Ramos (cell line): Measurements from ENCODE around the gene SNRNP40.
"Not testable (repeated sequence)": the region's sequence is repeated elsewhere in the genome, so short reads cannot be mapped to it uniquely, and the experiment has no call there.

ENCODE experiments used
- in situ Hi-C: fragments of 300-500 bp; cut with MboI; formaldehyde crosslinking; loops from one replicate; pipeline ENCODE4 v1.14.3; 2022; ENCODE audit warnings: low sequenced_read_pairs; ENCODE audit not compliant: unreplicated experiment

Gene SNRNP40

GRCh38 chr1:31289021-31289420 lies 7.6 kb downstream of the SNRNP40 start:
- in situ Hi-C loops, result no loop called here

- in situ Hi-C loops, result not testable (repeated sequence)
Observed at GRCh38 chr1:31287791-31288190, 8.8 kb downstream of the SNRNP40 start.

DNA sequence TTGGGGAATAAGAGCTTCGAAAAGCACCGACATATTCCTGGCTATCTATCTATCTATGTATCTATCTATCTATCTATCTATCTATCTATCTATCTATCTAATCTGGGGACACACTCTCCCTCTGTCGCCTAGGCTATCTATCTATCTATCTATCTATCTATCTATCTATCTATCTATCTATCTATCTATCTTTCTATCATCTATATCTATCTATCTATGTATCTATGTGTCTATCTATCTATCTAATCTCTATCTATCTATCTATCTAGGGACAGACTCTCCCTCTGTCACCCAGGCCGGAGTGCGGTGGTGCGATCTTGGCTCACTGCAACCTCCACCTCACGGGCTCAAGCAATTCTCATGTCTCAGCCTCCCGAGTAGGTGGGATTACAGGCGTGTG lies 14.2 kb downstream of the SNRNP40 start:
- in situ Hi-C loops, result not testable (repeated sequence)

DNA sequence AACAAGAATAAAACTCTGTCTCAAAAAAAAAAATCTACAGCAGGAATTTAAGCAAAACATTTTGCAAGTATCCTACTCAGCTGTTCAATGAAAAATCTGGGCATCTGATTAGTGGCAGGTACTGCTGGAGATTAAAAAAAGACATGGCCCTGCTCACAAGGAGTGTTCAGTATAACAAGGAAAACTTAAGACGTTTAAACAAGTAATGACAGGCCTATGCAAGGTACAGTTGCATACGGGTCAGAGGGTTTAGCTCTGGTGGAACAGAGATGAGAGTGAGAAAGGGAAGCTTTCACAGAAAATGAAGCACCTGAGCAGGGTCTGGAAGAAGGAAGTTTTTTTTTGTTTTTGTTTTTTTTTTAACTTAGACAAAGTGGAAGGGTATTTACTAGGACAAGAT lies 23.0 kb downstream of the SNRNP40 start:
- in situ Hi-C loops, result no loop called here

DNA sequence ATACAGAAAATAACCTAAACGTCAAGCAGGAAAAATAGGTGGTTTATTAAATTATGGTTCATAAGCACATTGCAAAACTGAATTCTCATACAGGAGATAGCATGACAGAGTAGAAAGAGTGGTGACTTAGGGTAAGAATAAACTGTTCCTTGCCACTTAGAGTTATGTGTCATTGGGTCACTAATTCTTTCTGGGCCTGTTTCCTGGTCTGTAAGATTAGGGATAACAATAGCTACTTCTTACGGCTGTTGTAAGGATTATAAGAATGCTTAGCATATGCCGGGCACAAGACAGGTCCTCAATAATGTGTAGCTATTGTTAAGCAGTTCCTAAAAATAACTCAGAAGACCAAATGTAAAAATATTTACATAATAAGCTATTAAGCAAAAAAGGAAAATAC lies 24.2 kb downstream of the SNRNP40 start:
- in situ Hi-C loops, result no loop called here

DNA sequence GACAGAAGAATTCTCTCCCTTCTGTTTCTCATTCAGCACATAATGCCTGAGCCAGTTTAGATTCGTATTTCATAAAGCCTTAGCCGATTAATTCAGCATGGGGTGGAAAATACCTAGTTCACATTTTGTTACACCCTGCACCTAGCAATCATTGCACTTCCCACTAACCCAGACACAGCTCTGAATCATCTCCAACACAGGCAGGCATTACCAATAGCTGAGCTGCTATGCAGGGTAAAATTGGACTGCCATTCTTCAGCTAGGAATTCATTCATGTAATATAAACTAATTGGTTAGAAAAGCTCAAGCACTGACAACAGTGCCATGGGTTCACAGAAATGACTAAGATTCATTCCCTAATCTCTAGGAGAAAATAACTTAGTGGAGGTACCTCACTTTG lies 30.0 kb downstream of the SNRNP40 start:
- in situ Hi-C loops, result no loop called here

DNA sequence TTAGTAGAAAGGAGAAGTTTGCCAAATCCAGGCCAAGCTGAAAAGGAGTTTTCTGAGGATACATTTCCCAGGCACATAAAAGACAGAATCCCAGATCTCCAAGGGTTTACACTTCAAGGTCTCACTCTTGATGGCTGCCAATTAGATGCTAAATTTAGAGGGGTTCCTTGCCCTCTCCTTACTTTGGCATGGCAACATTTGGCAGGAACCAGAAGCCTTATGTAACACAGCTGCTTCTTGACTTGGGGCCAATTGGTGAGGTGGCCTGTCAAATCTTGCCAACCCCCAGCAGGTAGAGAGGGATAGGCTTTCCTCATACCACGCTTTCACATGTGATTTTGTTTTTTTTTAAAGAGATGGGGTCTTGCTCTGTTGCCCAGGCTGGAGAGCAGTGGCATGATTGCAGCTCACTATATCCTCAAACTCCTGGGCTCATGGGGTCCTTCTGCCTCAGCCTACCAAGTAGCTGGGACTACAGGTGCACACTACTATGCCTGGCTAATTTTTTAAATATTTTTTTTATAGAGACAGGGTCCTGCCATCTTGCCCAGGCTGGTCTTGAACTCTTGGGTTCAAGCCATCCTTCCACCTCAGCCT lies 31.7 kb downstream of the SNRNP40 start:
- in situ Hi-C loops, result no loop called here

DNA sequence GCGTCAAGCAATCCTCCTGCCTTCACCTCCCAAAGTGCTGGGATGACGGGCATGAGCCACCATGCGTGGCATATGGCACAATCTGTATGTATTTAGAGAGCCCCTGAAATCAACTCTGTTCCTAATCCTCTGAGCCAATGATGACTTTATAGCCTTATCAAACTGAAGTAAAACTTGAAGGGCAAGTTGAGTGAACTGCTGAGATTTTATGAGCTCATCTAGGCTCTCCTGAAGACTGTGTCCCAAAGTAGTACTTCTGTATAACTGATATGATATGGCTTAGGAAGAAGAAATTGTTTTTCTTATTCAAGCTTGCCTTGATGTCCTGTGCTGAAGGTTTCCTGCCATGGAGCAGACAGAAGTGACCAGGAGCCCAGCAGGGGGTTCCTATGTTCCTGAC lies 33.2 kb downstream of the SNRNP40 start:
- in situ Hi-C loops, result no loop called here

DNA sequence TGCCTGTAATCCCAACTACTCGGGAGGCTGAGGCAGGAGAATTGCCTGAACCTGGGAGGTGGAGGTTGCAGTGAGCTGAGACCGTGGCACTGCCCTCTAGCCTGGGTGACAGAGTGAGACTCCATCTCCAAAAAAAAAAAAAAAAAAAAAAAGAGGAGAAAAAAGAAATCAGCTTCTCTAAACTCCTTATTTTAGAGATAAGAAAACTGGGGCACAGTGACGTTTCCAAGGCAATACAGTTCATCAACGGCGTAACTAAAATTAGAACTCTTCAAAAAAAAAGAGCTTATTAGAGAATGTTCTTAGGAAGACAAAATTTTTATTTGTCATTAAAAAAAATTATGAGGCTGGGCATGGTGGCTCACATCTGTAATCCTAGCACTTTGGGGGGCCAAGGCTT lies 34.2 kb downstream of the SNRNP40 start:
- in situ Hi-C loops, result not testable (repeated sequence)

GRCh38 chr1:31261916-31262315 lies 34.7 kb downstream of the SNRNP40 start:
- in situ Hi-C loops, result no loop called here

GRCh38 chr1:31259746-31260145 lies 36.8 kb downstream of the SNRNP40 start:
- in situ Hi-C loops, result no loop called here

DNA sequence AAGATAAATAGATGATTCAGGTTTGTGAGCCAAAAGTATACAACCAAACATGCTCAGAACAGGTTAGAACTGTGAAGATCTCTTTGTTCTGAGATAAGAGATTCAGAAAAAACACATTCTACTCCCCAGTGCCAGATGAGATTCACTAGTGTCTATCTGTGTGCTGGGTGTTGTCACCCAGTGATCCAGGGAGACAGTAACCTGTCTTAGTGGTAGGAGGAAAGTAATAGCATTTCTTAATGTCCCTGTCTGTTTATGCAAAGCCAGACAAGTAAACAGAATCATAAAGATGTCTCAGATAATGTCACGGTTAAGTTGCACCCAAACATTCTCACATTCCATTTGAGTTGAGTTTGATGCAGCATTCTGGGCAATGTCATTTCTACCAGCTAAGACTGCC lies 38.0 kb downstream of the SNRNP40 start:
- in situ Hi-C loops, result no loop called here

- in situ Hi-C loops, result no loop called here
Observed at GRCh38 chr1:31257213-31257612, 39.4 kb downstream of the SNRNP40 start.

DNA sequence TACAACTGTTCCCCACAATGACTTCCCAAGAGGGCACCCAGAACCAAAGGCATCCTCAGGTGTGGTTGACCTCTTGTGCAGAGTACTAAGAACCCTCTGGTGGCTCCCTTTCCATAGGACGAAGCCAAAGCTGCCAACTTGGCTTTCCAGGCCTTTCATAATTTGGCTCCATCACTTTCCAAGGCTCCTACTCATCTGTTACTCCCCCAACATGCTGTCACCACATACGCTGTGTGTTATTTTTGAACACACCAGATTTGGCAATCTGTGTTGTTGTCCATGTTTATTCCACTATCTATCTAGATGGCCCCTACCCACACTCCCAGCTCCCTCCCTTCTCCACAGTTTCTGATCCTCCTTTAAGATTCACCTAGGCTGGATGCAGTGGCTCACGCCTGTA lies 46.7 kb downstream of the SNRNP40 start:
- in situ Hi-C loops, result no loop called here

GRCh38 chr1:31248276-31248675 lies 48.3 kb downstream of the SNRNP40 start:
- in situ Hi-C loops, result no loop called here

DNA sequence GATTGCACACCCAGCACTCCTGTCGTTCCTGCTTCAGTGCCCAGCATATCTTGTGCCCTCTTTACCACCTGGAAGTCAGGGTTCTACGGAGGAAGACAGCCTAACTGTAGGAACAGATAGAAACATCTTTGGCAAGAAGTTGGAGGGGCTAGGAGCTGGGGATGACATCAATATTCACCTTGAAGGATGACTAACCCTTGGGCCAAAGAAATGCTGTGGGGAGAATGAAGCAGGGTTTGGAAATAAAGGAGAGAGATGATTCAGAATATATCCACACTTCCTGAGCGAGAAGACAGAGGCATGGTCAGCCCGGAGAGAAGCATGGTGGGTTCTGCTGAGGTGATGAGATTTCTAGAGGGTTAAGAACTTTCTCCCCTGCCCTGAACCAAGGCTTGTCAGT lies 52.3 kb downstream of the SNRNP40 start:
- in situ Hi-C loops, result no loop called here

GRCh38 chr1:31243501-31244286 lies 52.9 kb downstream of the SNRNP40 start:
- in situ Hi-C loops, result no loop called here

- in situ Hi-C loops, result no loop called here
Observed at GRCh38 chr1:31241321-31241720, 55.3 kb downstream of the SNRNP40 start.

- in situ Hi-C loops, result no loop called here
Observed at GRCh38 chr1:31239653-31240241, 56.8 kb downstream of the SNRNP40 start, which contains the start of gene NKAIN1. NKAIN1 (minus strand) TSS chr1:31239887; CDS start chr1:31239547, 340 bp downstream.

DNA sequence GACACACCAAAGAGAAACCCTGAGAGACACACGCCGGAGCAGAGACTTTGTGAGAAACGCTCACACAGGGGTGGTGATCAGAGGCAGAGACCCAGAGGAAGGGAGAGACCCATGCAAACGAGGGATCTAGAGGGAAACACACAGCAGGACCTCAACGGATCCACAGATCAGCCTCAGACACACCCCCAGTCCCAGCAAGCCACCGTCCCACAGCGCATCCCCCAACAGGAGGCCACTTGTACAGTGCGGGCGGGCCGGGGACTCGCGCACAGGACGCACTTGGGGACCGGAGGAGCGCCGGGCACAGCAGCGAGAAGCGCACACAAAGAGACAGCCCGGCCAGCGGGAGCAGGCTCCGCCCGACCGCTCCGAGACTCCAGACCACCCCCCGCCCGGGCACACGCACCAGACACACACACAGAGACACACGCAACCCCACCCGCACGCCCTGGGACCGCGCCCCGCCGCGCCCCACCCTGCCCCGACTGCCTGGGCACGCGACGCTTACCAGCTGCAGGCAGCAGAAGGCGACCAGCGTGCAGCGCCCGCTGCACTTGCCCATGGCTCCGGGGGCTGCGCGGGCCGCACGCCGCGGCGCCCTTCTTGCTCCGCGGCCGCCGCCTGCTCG lies 57.5 kb downstream of the SNRNP40 start:
- in situ Hi-C loops, result no loop called here

DNA sequence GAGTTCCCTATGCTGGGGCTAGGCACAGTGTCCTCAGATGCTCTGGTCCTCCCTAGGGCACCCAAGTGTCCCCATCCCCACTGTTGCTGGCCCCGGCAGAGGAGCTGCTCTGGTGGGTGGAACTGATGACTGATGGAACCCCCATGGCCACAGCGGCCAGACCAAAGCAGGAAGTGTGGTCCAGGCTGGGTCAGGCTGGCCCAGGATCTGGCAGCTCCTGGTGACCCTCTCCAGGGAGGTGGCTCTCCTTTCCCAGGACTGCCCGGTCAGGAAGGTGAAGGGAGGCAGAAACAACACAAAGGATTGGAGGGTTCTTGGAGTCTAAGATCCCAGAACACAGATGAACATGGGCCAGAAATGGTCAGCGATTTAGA lies 58.0 kb downstream of the SNRNP40 start:
- in situ Hi-C loops, result no loop called here
